HepG2 (cell line): Measurements from ENCODE around the gene TNNT3. TPM values are rescaled to one million over a fixed set of nuclear protein-coding genes. Genes with fewer than 3 reads are reported as not detected.

Source experiments
- ATAC-seq: fragments of 200-7000 bp; cut with Tn5 transposase; 3 replicates; pipeline ENCODE4 v1.9.1; 2020; ENCODE audit warnings: mild to moderate bottlenecking, moderate library complexity
- BruUV-seq: library from RNA; stranded (reverse); fragments of 400-500 nt; replicated peaks from 2 replicates; lab custom pipeline; 2021; lab: Mats Ljungman, UMichigan
- CTCF ChIA-PET: fragments of 300-600 bp; formaldehyde crosslinking; extraction: SDS; loops from one replicate; lab custom pipeline; 2021; ENCODE audit warnings: low total read pairs, inconsistent platforms, low intra/inter-chr PET ratio; lab: Yijun Ruan, JAX
- POLR2A ChIA-PET: fragments of 350-600 bp; sonication (Branson Sonifier 250); formaldehyde crosslinking; loops from one replicate; lab custom pipeline; 2020; ENCODE audit warnings: antibody characterized with exemption, inconsistent platforms; lab: Yijun Ruan, JAX
- DNase-seq: peaks from one replicate; pipeline ENCODE4 v3.0.0-alpha.2; 2015; ENCODE audit warnings: low spot score
- FAIRE-seq: peaks from 3 replicates; lab custom pipeline; 2011; peaks lifted over from hg19 to GRCh38; lab: Jason Lieb, UNC
- H2AFZ ChIP-seq: one replicate; pipeline ENCODE4 v1.6.1; 2011; ENCODE audit warnings: low read length, inconsistent platforms
- H3K27ac ChIP-seq: fragments of 300-600 bp; 3 replicates; pipeline ENCODE4 v1.8.0; 2011; ENCODE audit warnings: mixed run types, mild to moderate bottlenecking, mixed read lengths, low read length, inconsistent platforms; ENCODE audit not compliant: insufficient read depth; ENCODE audit errors: extremely low read length
- H3K27me3 ChIP-seq, 2 experiments: fragments of 200-600 bp in 1 of 2; 2 replicates in 1 of 2; 3 replicates in 1 of 2; pipeline versions ENCODE4 v1.6.0 to v1.8.0; 2011; ENCODE audit warnings: low read length in 2 of 2, mild to moderate bottlenecking in 2 of 2, moderate library complexity in 2 of 2, inconsistent platforms in 1 of 2; ENCODE audit not compliant: insufficient read depth in 2 of 2, control insufficient read depth in 1 of 2
- H3K36me3 ChIP-seq, 2 experiments: fragments of 200-600 bp in 1 of 2; replicated peaks in 1 of 2; 2 replicates in 1 of 2; 3 replicates in 1 of 2; pipeline versions ENCODE4 v1.5.1 to v1.8.0; 2011; ENCODE audit warnings: low read length in 2 of 2, inconsistent platforms in 1 of 2; ENCODE audit not compliant: insufficient read depth in 2 of 2, control insufficient read depth in 1 of 2
- H3K4me1 ChIP-seq: 2 replicates; pipeline ENCODE4 v1.5.1; 2012; ENCODE audit warnings: low read length, inconsistent platforms; ENCODE audit not compliant: insufficient read depth
- H3K4me2 ChIP-seq: 2 replicates; pipeline ENCODE4 v1.6.0; 2011; ENCODE audit warnings: low read depth, low read length, inconsistent platforms
- H3K4me3 ChIP-seq, 3 experiments: fragments of 200-600 bp in 1 of 3; sonication (generic), shearing (Covaris generic) in 1 of 3; replicated peaks in 1 of 3; 2 replicates each; pipeline ENCODE4 v1.5.1; 2011 to 2016; ENCODE audit warnings: low read length in 3 of 3, inconsistent platforms in 2 of 3, low read depth in 2 of 3, mild to moderate bottlenecking in 2 of 3, control low read depth in 1 of 3, mixed read lengths in 1 of 3; ENCODE audit not compliant: insufficient read depth in 1 of 3
- H3K79me2 ChIP-seq: one replicate; pipeline ENCODE4 v1.6.1; 2011; ENCODE audit warnings: low read length, inconsistent platforms; ENCODE audit not compliant: insufficient read depth
- H3K9ac ChIP-seq: 2 replicates; pipeline ENCODE4 v1.6.0; 2011; ENCODE audit warnings: mild to moderate bottlenecking, low read depth, low read length, inconsistent platforms; ENCODE audit not compliant: insufficient read depth
- H3K9me3 ChIP-seq: 2 replicates; pipeline ENCODE4 v1.5.1; 2012; ENCODE audit warnings: mild to moderate bottlenecking, low read length
- H4K20me1 ChIP-seq: 2 replicates; pipeline ENCODE4 v1.6.0; 2011; ENCODE audit warnings: inconsistent platforms, mild to moderate bottlenecking, low read length, moderate library complexity; ENCODE audit not compliant: insufficient read depth
- HNF4G ChIP-seq, 2 experiments: sonication (generic) in 1 of 2; formaldehyde crosslinking in 1 of 2; IDR thresholded peaks; 2 replicates each; pipeline versions ENCODE4 v1.4.0 to v1.6.1; 2011 to 2020; ENCODE audit warnings: borderline replicate concordance in 2 of 2, low read depth in 2 of 2, mild to moderate bottlenecking in 2 of 2, low read length in 1 of 2, missing genetic modification reagents in 1 of 2, moderate library complexity in 1 of 2
- MLLT10 ChIP-seq: sonication (generic); formaldehyde crosslinking; IDR thresholded peaks from 2 replicates; pipeline ENCODE4 v1.4.0; 2020; ENCODE audit warnings: missing genetic modification reagents
- ZBTB2 ChIP-seq: sonication (generic); formaldehyde crosslinking; IDR thresholded peaks from 2 replicates; pipeline ENCODE4 v1.8.0; 2022; ENCODE audit warnings: low read depth, missing genetic modification reagents
- ZNF282 ChIP-seq: fragments of 450-650 bp; IDR thresholded peaks from 2 replicates; pipeline ENCODE4 v1.6.1; 2018; ENCODE audit not compliant: partially characterized antibody
- WGBS: methylation state at CpG from one replicate; pipeline ENCODE4 v1.1.6; 2017; ENCODE audit warnings: low lambda C conversion rate; 5-methylcytosine and 5-hydroxymethylcytosine counted together
- in situ Hi-C: cut with HindIII; loops from 2 replicates; pipeline ENCODE4 v1.10.0; 2017; ENCODE audit warnings: low pct_unique_long_range_greater_than_20kb; ENCODE audit not compliant: extremely low pct_ligation_motif_present
- intact Hi-C: fragments of 100-400 bp; cut with micrococcal nuclease; formaldehyde crosslinking; loops from one replicate; pipeline ENCODE4 v1.10.0; 2022; ENCODE audit not compliant: unreplicated experiment
- polyA plus RNA-seq, 8 experiments: library from polyadenylated mRNA; depleted of rRNA in 3 of 8; stranded (reverse) in 7 of 8; unstranded in 1 of 8; fragments of >200 nt; fragmentation: Illumina TruSeq in 4 of 8; extraction: Trizol in 4 of 8; gene quantifications; 2 replicates each; pipeline versions ENCODE4 v1.2.1 to v1.2.3, GENCODE V29; 2011 to 2016; ENCODE audit warnings: low read depth in 4 of 8, missing spikeins in 1 of 8, mixed read lengths in 1 of 8; ENCODE audit not compliant: insufficient read depth in 1 of 8
- total RNA-seq, 5 experiments: library from RNA; depleted of rRNA; stranded (reverse); fragments of >200 nt; fragmentation: Illumina TruSeq; extraction: Trizol; gene quantifications; 2 replicates each; pipeline ENCODE4 v1.2.3, GENCODE V29; 2016; ENCODE audit warnings: low read depth in 1 of 5
- TF ChIP-seq, protein P1 (sequence below): IDR thresholded peaks from 2 replicates; pipeline ENCODE4 v1.4.0; 2020; ENCODE audit warnings: mild to moderate bottlenecking, missing genetic modification reagents

The TNNT3 gene
- total and polyA plus RNA-seq, 2 of the 13 experiments (the other 11 are each of a cell fraction or from before 2014, with no cell fraction given), result not detected

DNA sequence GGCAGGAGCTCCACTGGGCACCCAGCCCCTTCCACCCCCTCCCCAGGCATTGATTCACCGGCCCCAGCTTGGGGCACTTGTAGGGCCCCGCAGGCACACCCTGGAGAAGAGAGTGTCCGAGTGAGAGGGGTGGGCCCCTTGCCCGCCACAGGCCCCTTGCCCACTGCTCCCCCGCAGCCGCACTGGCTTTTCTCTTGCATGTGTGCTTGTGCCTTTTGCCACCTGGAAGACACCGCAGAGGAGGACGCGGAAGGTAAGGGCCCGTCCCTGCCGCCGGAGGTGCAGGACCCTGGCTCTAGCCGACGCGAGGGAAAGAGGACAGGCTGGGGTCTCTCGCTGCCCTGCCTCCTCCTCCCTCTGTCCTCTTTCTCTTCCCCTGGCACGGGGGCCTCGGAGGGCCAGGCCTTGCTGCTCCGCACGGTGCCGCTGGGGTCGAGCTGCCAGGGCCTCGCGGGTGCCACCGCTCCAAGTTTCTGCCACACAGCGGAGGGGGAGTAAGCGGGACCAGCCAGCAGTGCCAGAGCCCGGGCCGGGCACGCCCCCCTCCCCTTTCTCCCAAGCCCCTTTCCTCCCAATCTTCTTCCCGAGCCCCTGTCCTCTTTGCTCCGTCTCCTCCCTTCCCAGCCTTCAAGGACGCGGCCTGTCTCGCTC, 9.5 kb downstream of the TNNT3 start:
- no peak overlapping the region for H3K9ac ChIP-seq
- no peaks in the 10 kb centered on the region for H3K36me3 ChIP-seq
- BruUV-seq, result no TSS peak
- in situ Hi-C loops (no loop called here), intact Hi-C loops (no loop called here)
- 63% methylated on average over 19 of the region's 35 CpGs for WGBS
- no peaks in the 10 kb centered on the region for H3K9me3 ChIP-seq
- no peak overlapping the region for H3K27ac ChIP-seq
- H3K4me3 ChIP-seq, result no peak overlapping the region
- FAIRE-seq (no peak), ATAC-seq (no peak), DNase-seq (no peak)
- H3K4me2 ChIP-seq, result no peak overlapping the region
- CTCF ChIA-PET, result no interaction called here
- no peak overlapping the region for H2AFZ ChIP-seq
- no peaks in the 10 kb centered on the region for H4K20me1 ChIP-seq
- no peaks in the 10 kb centered on the region for H3K79me2 ChIP-seq
- H3K4me1 ChIP-seq, result no peaks in the 10 kb centered on the region
- H3K27me3 ChIP-seq, result peaks cover 25 to 73% of the 10 kb centered on the region in 2 experiments
- POLR2A ChIA-PET, result no interaction called here
- no peak for TF ChIP-seq MLLT10 (CRISPR knock-in tag)
- no peak for TF ChIP-seq HNF4G (IDR thresholded peaks at IDR 0.05; ENCODE audit: borderline replicate concordance, low read depth, low read length)
- no peak for TF ChIP-seq HNF4G (CRISPR knock-in tag; IDR thresholded peaks at IDR 0.05; ENCODE audit: borderline replicate concordance, low read depth)
- no peak for TF ChIP-seq ZBTB2
- TF ChIP-seq, protein P1, sequence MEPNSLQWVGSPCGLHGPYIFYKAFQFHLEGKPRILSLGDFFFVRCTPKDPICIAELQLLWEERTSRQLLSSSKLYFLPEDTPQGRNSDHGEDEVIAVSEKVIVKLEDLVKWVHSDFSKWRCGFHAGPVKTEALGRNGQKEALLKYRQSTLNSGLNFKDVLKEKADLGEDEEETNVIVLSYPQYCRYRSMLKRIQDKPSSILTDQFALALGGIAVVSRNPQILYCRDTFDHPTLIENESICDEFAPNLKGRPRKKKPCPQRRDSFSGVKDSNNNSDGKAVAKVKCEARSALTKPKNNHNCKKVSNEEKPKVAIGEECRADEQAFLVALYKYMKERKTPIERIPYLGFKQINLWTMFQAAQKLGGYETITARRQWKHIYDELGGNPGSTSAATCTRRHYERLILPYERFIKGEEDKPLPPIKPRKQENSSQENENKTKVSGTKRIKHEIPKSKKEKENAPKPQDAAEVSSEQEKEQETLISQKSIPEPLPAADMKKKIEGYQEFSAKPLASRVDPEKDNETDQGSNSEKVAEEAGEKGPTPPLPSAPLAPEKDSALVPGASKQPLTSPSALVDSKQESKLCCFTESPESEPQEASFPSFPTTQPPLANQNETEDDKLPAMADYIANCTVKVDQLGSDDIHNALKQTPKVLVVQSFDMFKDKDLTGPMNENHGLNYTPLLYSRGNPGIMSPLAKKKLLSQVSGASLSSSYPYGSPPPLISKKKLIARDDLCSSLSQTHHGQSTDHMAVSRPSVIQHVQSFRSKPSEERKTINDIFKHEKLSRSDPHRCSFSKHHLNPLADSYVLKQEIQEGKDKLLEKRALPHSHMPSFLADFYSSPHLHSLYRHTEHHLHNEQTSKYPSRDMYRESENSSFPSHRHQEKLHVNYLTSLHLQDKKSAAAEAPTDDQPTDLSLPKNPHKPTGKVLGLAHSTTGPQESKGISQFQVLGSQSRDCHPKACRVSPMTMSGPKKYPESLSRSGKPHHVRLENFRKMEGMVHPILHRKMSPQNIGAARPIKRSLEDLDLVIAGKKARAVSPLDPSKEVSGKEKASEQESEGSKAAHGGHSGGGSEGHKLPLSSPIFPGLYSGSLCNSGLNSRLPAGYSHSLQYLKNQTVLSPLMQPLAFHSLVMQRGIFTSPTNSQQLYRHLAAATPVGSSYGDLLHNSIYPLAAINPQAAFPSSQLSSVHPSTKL (CRISPR knock-in tag), result no peak
- no peak for TF ChIP-seq ZNF282
